ENCODE data around the gene FSD1.
"Not testable (repeated sequence)": the region's sequence is repeated elsewhere in the genome, so short reads cannot be mapped to it uniquely, and the experiment has no call there.

Gene FSD1

DNA sequence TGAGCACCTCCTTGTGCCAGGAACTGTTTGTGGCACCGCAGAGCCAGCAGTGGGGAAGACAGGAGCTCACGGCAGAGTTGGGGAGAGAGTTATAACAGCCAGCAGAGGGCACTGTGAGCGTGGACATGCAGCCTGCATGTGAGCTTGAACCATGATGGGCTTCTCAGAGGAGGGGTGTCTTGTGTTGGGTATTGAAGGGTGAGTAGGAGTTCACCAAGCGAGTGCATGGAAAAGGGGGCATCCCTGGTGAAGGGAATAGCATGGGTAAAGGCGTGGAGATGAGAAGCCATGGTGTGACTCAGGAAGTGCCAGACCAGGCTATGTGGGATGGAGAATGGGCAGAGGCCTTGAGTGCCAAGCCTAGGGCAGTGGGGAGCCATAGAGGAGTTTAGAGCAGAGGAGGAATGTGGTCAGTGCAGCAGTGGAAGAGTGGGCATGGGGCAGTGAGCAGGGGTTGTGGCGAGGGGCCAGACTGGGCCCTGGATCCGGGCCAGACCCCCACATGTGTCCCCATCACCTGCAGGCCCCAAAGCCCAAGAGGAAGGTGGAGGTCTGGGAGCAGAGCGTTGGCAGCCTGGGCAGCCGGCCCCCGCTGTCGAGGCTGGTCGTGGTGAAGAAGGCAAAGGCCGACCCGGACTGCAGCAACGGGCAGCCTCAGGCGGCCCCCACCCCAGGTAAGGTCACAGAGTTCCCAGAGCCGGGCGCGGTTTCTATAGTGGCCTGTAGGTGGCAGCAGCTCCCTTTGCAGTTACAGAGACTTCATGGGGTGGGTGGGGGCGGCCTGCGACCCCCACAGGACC is 37.1 kb upstream of the FSD1 start:
- TF ChIP-seq, protein P1, sequence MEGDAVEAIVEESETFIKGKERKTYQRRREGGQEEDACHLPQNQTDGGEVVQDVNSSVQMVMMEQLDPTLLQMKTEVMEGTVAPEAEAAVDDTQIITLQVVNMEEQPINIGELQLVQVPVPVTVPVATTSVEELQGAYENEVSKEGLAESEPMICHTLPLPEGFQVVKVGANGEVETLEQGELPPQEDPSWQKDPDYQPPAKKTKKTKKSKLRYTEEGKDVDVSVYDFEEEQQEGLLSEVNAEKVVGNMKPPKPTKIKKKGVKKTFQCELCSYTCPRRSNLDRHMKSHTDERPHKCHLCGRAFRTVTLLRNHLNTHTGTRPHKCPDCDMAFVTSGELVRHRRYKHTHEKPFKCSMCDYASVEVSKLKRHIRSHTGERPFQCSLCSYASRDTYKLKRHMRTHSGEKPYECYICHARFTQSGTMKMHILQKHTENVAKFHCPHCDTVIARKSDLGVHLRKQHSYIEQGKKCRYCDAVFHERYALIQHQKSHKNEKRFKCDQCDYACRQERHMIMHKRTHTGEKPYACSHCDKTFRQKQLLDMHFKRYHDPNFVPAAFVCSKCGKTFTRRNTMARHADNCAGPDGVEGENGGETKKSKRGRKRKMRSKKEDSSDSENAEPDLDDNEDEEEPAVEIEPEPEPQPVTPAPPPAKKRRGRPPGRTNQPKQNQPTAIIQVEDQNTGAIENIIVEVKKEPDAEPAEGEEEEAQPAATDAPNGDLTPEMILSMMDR (IDR thresholded peaks at IDR 0.05; ENCODE audit: low read depth, low read length): peak; percentile 79
- no peak for DNase-seq (ENCODE audit: extremely low read depth, low read depth)

DNA sequence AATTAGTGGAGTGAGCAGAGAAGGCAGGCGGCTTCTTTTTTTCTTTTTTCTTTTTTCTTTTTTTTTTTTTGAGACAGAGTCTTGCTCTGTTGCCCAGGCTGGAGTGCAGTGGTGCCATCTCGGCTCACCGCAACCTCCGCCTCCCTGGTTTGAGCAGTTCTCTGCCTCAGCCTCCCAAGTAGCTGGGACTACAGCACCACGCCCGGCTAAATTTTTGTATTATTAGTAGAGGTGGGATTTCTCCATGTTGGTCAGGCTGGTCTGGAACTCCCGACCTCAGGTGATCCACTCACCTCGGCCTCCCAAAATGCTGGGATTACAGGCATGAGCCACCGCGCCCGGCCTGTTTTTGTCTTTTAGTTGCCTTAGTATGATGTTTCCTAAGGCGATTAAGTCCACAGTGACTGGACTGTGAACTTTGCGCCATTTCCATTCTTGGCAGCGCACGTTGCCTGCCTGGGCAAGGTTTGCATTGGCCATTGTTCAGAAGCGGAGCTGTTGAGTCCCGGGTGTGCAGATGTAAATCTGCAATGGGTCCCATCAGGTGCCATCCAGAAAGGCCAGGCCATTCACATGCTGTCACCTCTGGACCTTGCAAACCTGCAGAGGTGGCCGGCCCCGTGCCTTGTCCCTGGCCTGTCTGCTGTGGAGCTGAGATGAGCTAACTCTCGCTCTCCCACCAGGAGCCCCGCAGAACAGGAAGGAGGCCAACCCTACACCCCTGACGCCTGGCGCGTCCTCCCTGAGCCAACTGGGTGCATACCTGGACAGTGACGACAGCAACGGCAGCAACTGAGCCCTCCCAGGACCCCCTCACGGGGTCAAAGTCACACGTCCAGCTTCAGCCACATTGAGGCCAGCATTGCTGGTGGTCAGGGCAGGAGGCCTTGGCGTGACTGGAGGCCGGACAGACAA is 36.2 kb upstream of the FSD1 start:
- TF ChIP-seq, protein P1 (IDR thresholded peaks at IDR 0.05; ENCODE audit: low read depth, low read length): no peak
- DNase-seq (ENCODE audit: extremely low read depth, low read depth): no peak

DNA sequence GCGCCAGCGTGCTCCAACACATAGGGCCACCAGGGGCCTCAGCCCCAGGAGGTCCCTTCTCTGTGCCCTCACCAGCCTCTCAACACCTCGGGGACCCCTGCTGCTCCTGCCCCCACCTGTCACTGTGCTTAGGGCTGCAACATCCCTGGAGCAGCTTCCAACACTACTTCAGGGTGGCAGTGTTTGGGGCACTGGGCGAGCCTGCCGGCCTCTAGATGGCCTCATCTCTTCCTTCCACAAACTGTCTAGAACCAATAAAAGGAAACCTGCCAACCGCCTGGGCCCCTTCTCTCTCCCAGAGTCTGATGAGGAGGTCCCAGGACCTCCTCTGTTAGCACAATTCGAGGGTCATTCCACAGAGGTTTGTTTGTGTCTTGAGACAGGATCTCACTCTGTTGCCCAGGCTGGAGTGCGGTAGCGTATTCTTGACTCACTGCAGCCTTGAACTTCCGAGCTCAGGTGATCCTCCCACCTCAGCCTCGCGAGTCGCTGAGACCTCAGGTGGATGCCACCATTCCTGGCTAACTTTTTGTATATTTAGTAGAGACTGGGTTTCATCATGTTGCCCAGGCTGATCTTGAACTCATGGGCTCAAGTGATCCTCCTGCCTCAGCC is 35.5 kb upstream of the FSD1 start:
- DNase-seq (ENCODE audit: extremely low read depth, low read depth): no peak
- TF ChIP-seq, protein P1 (IDR thresholded peaks at IDR 0.05; ENCODE audit: low read depth, low read length): no peak

DNA sequence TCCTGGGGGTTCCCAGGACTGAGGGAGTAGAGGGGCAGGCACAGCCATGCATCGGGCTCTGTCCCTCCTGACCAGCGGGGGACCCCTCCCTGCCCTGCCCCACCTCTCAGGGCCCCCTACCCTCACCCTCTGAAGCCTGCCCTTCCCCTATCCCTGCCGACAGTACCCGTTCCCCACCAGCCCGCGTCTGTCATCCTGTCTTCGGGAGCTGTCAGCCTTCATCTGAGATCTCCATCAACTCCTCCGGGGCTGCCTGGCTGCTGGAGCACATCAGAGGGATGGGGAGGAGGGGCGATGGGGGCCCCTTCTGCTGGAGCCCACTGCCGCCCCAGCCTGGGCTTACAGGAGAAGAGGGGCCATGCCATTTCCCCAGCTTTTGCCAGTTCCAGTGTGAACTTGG is 31.5 kb upstream of the FSD1 start:
- TF ChIP-seq, protein P1 (IDR thresholded peaks at IDR 0.05; ENCODE audit: low read depth, low read length): no peak
- DNase-seq (ENCODE audit: extremely low read depth, low read depth): no peak

DNA sequence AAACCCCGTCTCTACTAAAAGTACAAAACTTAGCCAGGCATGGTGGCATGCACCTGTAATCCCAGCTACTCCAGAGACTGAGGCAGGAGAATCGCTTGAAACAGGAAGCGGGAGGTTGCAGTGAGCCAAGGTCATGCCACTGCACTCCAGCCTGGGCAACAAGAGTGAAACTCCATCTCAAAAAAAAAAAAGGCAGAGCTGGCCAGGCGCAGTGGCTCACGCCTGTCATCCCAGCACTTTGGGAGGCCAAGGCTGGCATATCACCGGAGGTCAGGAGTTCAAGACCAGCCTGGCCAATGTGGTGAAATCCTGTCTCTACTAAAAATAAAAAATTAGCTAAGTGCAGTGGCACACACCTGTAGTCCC is 30.1 kb upstream of the FSD1 start:
- DNase-seq (ENCODE audit: extremely low read depth, low read depth): not testable (repeated sequence)

DNA sequence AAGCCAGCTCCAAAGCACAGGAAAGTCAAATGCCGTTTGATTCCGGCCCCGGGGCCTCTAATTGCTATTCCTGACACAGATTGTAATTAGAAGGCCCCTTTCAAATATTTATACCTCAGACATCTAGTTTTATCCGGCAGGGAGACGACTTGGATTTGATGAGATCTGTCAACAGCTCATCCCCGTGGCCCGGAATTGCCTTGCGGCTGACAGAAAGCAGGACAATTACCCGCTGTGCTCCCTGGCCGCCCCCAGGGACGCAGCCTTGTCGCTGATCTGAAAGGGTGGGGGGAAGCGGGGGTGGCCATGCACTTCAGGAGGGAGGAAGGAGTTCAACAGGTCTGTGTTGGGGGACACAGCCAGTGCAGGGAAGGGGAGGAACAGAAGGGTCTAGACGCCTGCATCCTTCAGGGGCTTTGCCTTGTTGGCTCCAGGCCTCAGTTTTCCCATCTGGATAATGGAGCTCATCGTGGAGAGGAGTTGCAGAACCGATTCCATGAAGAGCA is 27.2 kb upstream of the FSD1 start:
- no peak for DNase-seq (ENCODE audit: extremely low read depth, low read depth)
- TF ChIP-seq, protein P1 (IDR thresholded peaks at IDR 0.05; ENCODE audit: low read depth, low read length): no peak

DNA sequence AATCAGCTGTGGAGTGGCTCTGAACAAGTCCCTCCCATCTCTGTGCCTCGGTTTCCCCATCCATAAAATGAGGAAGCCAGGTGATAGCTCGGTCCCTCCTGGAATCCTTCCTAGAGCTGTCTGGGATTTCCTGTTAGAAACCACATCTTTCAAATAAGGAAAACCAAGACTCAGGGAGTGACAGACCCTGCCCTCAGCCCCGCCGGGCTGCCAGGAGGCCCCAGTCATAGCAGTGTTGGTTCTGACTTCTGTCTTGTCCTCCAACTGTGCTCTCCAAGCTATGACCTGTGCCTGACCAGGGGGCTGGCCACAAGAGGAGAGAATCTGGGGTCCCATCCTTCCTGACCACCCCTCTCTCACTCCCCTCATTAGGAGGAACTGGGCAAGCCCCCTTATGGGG is 26.4 kb upstream of the FSD1 start:
- DNase-seq (ENCODE audit: extremely low read depth, low read depth): no peak
- TF ChIP-seq, protein P1 (IDR thresholded peaks at IDR 0.05; ENCODE audit: low read depth, low read length): no peak
